Neural cell (in vitro differentiated cells): ENCODE data around the gene TENT4B. TPM values are rescaled to one million over a fixed set of nuclear protein-coding genes. Genes with fewer than 3 reads are reported as not detected.
A peak's percentile ranks its signal among the peaks of the same experiment; 100 is the strongest.

Experiments
- H2AFZ ChIP-seq: fragments of 200-600, 300-800 bp; sonication (generic), shearing (Covaris generic); 2 replicates; pipeline ENCODE4 v1.6.0; 2014; ENCODE audit warnings: low read depth, mild to moderate bottlenecking, antibody characterized with exemption, low read length, moderate library complexity
- H3F3A ChIP-seq: fragments of 200-600 bp; shearing (Covaris generic); 2 replicates; pipeline ENCODE4 v1.6.1; 2016; ENCODE audit warnings: mild to moderate bottlenecking, moderate library complexity, mixed read lengths, antibody characterized with exemption, low read length; ENCODE audit not compliant: insufficient read depth, poor library complexity, severe bottlenecking
- H3K27ac ChIP-seq: fragments of 200-600, 300-800 bp; sonication (generic), shearing (Covaris generic); 2 replicates; pipeline ENCODE4 v1.5.1; 2014; ENCODE audit warnings: mild to moderate bottlenecking, low read length, moderate library complexity
- H3K27me3 ChIP-seq: fragments of 300-800, 200-600 bp; sonication (generic), shearing (Covaris generic); 2 replicates; pipeline ENCODE4 v1.6.0; 2014; ENCODE audit warnings: mild to moderate bottlenecking, low read depth, low read length, moderate library complexity; ENCODE audit not compliant: insufficient read depth
- H3K36me3 ChIP-seq: fragments of 300-800, 200-600 bp; sonication (generic), shearing (Covaris generic); 2 replicates; pipeline ENCODE4 v1.5.1; 2014; ENCODE audit warnings: mild to moderate bottlenecking, antibody characterized with exemption, low read length, moderate library complexity; ENCODE audit not compliant: insufficient read depth
- H3K4me2 ChIP-seq: fragments of 300-800, 200-600 bp; sonication (generic), shearing (Covaris generic); 2 replicates; pipeline ENCODE4 v1.6.0; 2014; ENCODE audit warnings: mild to moderate bottlenecking, low read length
- H3K4me3 ChIP-seq: fragments of 300-800, 200-600 bp; sonication (generic), shearing (Covaris generic); 2 replicates; pipeline ENCODE4 v1.5.1; 2014; ENCODE audit warnings: mild to moderate bottlenecking, low read length, moderate library complexity
- H3K79me2 ChIP-seq: fragments of 200-600 bp; shearing (Covaris generic); replicated peaks from 2 replicates; pipeline ENCODE4 v1.6.0; 2014; ENCODE audit warnings: mild to moderate bottlenecking, low read length, moderate library complexity; ENCODE audit not compliant: insufficient read depth
- H3K9ac ChIP-seq: fragments of 300-800, 200-600 bp; sonication (generic), shearing (Covaris generic); 2 replicates; pipeline ENCODE4 v1.6.1; 2016; ENCODE audit warnings: mild to moderate bottlenecking, low read length, mixed read lengths
- H3K9me2 ChIP-seq: fragments of 200-600 bp; shearing (Covaris generic); 2 replicates; pipeline ENCODE4 v1.6.1; 2016; ENCODE audit warnings: mild to moderate bottlenecking, low read length, mixed read lengths; ENCODE audit not compliant: insufficient read depth
- H3K9me3 ChIP-seq: fragments of 200-600, 300-800 bp; sonication (generic), shearing (Covaris generic); 2 replicates; pipeline ENCODE4 v1.6.1; 2016; ENCODE audit warnings: mild to moderate bottlenecking, mixed run types, low read length, moderate library complexity, mixed read lengths
- H4K20me1 ChIP-seq: fragments of 200-600 bp; shearing (Covaris generic); 2 replicates; pipeline ENCODE4 v1.6.1; 2016; ENCODE audit warnings: mild to moderate bottlenecking, mixed run types; ENCODE audit not compliant: insufficient read depth
- EP300 ChIP-seq: fragments of 450-650 bp; conservative IDR thresholded peaks from 2 replicates; pipeline ENCODE4 v1.6.1; 2014; ENCODE audit warnings: antibody characterized with exemption, mild to moderate bottlenecking, moderate library complexity; ENCODE audit not compliant: poor library complexity, severe bottlenecking
- EZH2 ChIP-seq: fragments of 200-600, 300-800 bp; shearing (Covaris generic), sonication (generic); IDR thresholded peaks from 2 replicates; pipeline ENCODE4 v1.6.1; 2014; ENCODE audit warnings: antibody characterized with exemption, low read length, borderline replicate concordance, mild to moderate bottlenecking; ENCODE audit not compliant: insufficient read depth, poor library complexity, severe bottlenecking
- MXI1 ChIP-seq: fragments of 450-650 bp; conservative IDR thresholded peaks from 2 replicates; pipeline ENCODE4 v1.6.1; 2014; ENCODE audit warnings: antibody characterized with exemption, mild to moderate bottlenecking; ENCODE audit not compliant: poor library complexity, severe bottlenecking
- POLR2AphosphoS5 ChIP-seq: IDR thresholded peaks from 2 replicates; pipeline ENCODE4 v1.6.1; 2012
- RAD21 ChIP-seq: fragments of 450-650 bp; conservative IDR thresholded peaks from 2 replicates; pipeline ENCODE4 v1.6.1; 2014; ENCODE audit warnings: antibody characterized with exemption, mild to moderate bottlenecking, moderate library complexity
- SMC3 ChIP-seq: fragments of 450-650 bp; conservative IDR thresholded peaks from 2 replicates; pipeline ENCODE4 v1.6.1; 2014; ENCODE audit warnings: antibody characterized with exemption, mild to moderate bottlenecking, moderate library complexity; ENCODE audit not compliant: poor library complexity
- TAF1 ChIP-seq: IDR thresholded peaks from 2 replicates; pipeline ENCODE4 v1.6.1; 2012; ENCODE audit warnings: low read depth
- polyA plus RNA-seq: library from polyadenylated mRNA; depleted of rRNA; stranded (reverse); fragments of >200 nt; gene quantifications from 2 replicates; pipeline ENCODE4 v1.2.3, GENCODE V29; 2014
- TF ChIP-seq, protein P1 (sequence below): IDR thresholded peaks from 2 replicates; pipeline ENCODE4 v1.6.1; 2012; ENCODE audit warnings: borderline replicate concordance
- TF ChIP-seq, protein P2 (sequence below): fragments of 450-650 bp; IDR thresholded peaks from 2 replicates; pipeline ENCODE4 v1.5.1; 2014; ENCODE audit warnings: antibody characterized with exemption, mild to moderate bottlenecking, moderate library complexity; ENCODE audit not compliant: poor library complexity, severe bottlenecking

Gene TENT4B
- polyA plus RNA-seq, 1 donor from 2014 or later, result 16.9 TPM

DNA sequence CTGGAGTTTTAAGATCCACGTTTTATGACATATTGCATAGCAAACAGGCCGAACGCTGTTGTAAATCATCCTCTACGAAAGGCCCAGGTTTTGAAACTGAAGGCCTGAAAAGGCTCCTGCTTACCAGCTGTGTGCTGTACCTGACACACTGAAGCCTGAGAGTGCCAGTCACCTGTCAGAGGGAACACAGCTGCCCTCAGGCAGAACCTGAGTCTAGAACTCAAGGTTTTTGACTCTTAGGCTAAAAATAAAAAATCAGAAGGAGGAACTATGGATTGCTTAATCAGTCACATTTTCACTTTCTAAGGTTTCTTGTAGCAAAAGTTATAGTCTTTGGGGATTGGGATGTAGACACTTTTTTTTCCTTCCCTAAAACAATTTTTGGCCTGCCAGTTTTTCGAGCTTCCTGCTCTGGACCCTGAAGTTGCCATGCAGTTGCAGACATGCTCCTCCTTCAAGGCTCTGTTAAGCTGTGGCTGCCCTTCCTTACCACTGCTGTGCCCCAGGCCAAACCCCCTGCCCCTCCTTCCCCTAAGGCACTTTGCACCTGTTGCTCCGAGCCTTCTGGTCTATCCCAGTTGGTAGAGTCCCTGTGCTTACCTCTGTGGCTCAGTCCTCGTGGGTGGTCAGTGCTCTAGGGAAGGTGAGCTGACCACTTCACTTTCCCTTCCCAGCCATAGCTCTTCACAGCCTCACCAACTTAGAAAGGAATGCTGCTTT lies 56.6 kb downstream of the TENT4B start:
- no peaks in the 10 kb centered on the region for H3K27me3 ChIP-seq
- no peak overlapping the region for H3K27ac ChIP-seq
- no peak overlapping the region for H3K4me2 ChIP-seq

DNA sequence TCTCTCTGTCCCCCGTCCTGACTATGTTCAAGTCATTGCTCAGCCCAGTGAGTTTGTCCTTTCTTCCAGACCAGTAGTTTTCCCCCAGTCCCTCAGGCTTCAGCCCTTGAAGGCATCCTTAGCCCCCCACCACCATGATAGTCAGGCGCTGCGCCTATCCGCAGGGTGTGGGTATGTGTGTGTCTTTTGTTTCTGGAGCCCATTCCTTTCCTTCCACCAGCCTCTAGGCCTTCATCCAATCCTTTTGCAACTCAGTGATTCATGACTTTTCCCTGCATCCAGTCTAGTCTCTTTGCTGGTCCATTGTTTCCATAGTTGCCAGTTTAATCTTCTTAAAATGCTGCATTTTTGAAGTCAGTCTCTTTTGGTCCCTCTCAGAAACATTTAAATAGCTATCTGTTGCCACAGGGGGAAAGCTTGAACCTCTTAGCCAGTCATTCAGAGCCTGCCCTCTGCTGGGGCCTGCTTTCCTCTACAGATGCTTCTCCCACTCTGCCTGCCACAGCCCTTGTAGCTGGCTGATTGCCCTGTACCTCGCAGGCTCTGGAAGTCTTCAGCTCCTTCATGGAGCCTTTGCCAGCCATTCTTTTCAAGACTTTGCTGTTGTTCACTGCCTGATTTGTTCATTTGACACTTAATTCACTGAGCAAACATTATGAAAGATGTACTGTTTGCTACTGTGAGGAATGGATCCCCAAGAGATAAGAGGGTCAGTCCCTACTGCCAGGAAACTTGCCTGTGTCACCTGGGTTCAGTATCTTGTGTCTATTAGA lies 57.3 kb downstream of the TENT4B start:
- H3K9ac ChIP-seq, result no peak overlapping the region
- no peak overlapping the region for H3K27ac ChIP-seq

More for the DNA sequence above, 56.6 kb downstream of the TENT4B start:
- no peak overlapping the region for H3K4me3 ChIP-seq
- TF ChIP-seq, protein P1, sequence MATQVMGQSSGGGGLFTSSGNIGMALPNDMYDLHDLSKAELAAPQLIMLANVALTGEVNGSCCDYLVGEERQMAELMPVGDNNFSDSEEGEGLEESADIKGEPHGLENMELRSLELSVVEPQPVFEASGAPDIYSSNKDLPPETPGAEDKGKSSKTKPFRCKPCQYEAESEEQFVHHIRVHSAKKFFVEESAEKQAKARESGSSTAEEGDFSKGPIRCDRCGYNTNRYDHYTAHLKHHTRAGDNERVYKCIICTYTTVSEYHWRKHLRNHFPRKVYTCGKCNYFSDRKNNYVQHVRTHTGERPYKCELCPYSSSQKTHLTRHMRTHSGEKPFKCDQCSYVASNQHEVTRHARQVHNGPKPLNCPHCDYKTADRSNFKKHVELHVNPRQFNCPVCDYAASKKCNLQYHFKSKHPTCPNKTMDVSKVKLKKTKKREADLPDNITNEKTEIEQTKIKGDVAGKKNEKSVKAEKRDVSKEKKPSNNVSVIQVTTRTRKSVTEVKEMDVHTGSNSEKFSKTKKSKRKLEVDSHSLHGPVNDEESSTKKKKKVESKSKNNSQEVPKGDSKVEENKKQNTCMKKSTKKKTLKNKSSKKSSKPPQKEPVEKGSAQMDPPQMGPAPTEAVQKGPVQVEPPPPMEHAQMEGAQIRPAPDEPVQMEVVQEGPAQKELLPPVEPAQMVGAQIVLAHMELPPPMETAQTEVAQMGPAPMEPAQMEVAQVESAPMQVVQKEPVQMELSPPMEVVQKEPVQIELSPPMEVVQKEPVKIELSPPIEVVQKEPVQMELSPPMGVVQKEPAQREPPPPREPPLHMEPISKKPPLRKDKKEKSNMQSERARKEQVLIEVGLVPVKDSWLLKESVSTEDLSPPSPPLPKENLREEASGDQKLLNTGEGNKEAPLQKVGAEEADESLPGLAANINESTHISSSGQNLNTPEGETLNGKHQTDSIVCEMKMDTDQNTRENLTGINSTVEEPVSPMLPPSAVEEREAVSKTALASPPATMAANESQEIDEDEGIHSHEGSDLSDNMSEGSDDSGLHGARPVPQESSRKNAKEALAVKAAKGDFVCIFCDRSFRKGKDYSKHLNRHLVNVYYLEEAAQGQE, result no peak
- no peak for TF ChIP-seq MXI1
- TF ChIP-seq TAF1, result no peak
- TF ChIP-seq, protein P2, sequence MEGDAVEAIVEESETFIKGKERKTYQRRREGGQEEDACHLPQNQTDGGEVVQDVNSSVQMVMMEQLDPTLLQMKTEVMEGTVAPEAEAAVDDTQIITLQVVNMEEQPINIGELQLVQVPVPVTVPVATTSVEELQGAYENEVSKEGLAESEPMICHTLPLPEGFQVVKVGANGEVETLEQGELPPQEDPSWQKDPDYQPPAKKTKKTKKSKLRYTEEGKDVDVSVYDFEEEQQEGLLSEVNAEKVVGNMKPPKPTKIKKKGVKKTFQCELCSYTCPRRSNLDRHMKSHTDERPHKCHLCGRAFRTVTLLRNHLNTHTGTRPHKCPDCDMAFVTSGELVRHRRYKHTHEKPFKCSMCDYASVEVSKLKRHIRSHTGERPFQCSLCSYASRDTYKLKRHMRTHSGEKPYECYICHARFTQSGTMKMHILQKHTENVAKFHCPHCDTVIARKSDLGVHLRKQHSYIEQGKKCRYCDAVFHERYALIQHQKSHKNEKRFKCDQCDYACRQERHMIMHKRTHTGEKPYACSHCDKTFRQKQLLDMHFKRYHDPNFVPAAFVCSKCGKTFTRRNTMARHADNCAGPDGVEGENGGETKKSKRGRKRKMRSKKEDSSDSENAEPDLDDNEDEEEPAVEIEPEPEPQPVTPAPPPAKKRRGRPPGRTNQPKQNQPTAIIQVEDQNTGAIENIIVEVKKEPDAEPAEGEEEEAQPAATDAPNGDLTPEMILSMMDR, result no peak
- TF ChIP-seq POLR2AphosphoS5, result no peak
- no peak for TF ChIP-seq EP300
- TF ChIP-seq RAD21, result no peak
- TF ChIP-seq EZH2, result no peak
- no peak for TF ChIP-seq SMC3
- H3F3A ChIP-seq, result no peaks in the 10 kb centered on the region
- no peak overlapping the region for H3K9ac ChIP-seq
- H2AFZ ChIP-seq, result no peak overlapping the region
- no peaks in the 10 kb centered on the region for H3K79me2 ChIP-seq
- H4K20me1 ChIP-seq, result no peaks in the 10 kb centered on the region
- H3K36me3 ChIP-seq, result no peaks in the 10 kb centered on the region
- H3K9me2 ChIP-seq, result no peaks in the 10 kb centered on the region
- no peaks in the 10 kb centered on the region for H3K9me3 ChIP-seq

More for the DNA sequence above, 57.3 kb downstream of the TENT4B start:
- Histone ChIP-seq H3K4me2 (no peak overlapping the region), H3F3A (no peaks in the 10 kb centered on the region), H3K36me3 (no peaks in the 10 kb centered on the region), H3K79me2 (no peaks in the 10 kb centered on the region), H3K27me3 (no peaks in the 10 kb centered on the region), H4K20me1 (no peaks in the 10 kb centered on the region), H3K9me2 (no peaks in the 10 kb centered on the region), H2AFZ (no peak overlapping the region), H3K4me3 (no peak overlapping the region), H3K9me3 (no peaks in the 10 kb centered on the region)
- no peak for TF ChIP-seq TAF1
- no peak for TF ChIP-seq EP300
- TF ChIP-seq, protein P2, result peak; percentile 74
- TF ChIP-seq RAD21, result peak; percentile 68
- peak; percentile 79 for TF ChIP-seq SMC3
- no peak for TF ChIP-seq EZH2
- TF ChIP-seq, protein P1, result no peak
- TF ChIP-seq POLR2AphosphoS5, result no peak
